Measurements from ENCODE around the gene CHRNA4. TPM values are rescaled to one million over a fixed set of nuclear protein-coding genes. Genes with fewer than 3 reads are reported as not detected.
"Not testable (repeated sequence)": the region's sequence is repeated elsewhere in the genome, so short reads cannot be mapped to it uniquely, and the experiment has no call there.

CHRNA4 gene
- total RNA-seq, 1 experiment from 2014 or later = 0.11 TPM

DNA sequence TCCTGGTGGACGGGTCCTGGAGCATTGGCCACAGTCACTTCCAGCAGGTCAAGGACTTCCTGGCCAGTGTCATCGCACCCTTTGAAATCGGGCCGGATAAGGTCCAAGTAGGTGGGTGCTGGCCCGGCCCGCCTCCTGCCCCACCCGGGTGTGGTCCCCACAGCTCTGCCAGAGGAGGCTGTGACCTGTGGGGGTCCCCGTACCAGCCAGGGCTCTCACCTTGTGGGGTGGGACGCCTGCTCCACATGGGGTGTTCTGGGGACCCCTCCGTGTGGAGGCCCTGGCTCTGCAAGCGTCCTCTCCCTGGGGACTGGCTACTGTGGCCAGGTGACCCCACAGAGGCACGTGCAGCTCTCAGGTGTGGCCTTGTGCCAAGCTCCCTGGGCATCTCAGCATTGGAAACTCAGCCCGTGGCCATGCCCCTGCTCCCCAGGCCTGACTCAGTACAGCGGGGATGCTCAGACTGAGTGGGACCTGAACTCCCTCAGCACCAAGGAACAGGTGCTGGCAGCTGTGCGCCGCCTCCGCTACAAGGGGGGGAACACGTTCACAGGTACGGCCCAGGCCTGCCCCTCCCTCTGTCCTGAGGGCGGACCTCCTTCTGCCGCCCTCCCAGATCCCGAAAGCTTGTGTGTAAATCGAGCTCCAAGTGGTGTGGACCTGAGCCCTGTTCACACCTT, 53.5 kb downstream of the CHRNA4 start:
- no peaks in the 10 kb centered on the region for H3K36me3 ChIP-seq (ENCODE audit: control insufficient read depth, insufficient read depth, low read length)
- DNase-seq = no peak
- H3K36me3 Mint-ChIP-seq (ENCODE audit: insufficient read depth, unreplicated experiment) = no peaks in the 10 kb centered on the region
- intact Hi-C loops (cut with micrococcal nuclease; ENCODE audit: unreplicated experiment) = loop anchor here (10.0 kb wide), 1 partner anchor 177 kb away; no protein-coding TSS in a partner anchor
- H3K27me3 Mint-ChIP-seq (ENCODE audit: insufficient read depth, unreplicated experiment) = peaks cover 4% of the 10 kb centered on the region
- H3K4me3 Mint-ChIP-seq (ENCODE audit: unreplicated experiment) = no peak overlapping the region
- no peaks in the 10 kb centered on the region for H3K4me1 ChIP-seq
- H3K4me3 ChIP-seq (ENCODE audit: low read depth, low read length) = no peak overlapping the region
- no peaks in the 10 kb centered on the region for H3K4me1 Mint-ChIP-seq (ENCODE audit: low read depth, unreplicated experiment)
- no peaks in the 10 kb centered on the region for H3K9me3 ChIP-seq
- TF ChIP-seq, protein P1, sequence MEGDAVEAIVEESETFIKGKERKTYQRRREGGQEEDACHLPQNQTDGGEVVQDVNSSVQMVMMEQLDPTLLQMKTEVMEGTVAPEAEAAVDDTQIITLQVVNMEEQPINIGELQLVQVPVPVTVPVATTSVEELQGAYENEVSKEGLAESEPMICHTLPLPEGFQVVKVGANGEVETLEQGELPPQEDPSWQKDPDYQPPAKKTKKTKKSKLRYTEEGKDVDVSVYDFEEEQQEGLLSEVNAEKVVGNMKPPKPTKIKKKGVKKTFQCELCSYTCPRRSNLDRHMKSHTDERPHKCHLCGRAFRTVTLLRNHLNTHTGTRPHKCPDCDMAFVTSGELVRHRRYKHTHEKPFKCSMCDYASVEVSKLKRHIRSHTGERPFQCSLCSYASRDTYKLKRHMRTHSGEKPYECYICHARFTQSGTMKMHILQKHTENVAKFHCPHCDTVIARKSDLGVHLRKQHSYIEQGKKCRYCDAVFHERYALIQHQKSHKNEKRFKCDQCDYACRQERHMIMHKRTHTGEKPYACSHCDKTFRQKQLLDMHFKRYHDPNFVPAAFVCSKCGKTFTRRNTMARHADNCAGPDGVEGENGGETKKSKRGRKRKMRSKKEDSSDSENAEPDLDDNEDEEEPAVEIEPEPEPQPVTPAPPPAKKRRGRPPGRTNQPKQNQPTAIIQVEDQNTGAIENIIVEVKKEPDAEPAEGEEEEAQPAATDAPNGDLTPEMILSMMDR (IDR thresholded peaks at IDR 0.05; ENCODE audit: insufficient read depth in 1 of 2, low read depth in 1 of 2, low read length in 1 of 2, severe bottlenecking in 1 of 2, unreplicated experiment in 1 of 2) = no peak
- BruUV-seq (replicated peaks) = no TSS peak
- POLR2A ChIA-PET = no interaction called here
- H3K27ac Mint-ChIP-seq (ENCODE audit: unreplicated experiment) = no peak overlapping the region
- CTCF ChIA-PET = interaction anchor here (4.7 kb wide), 1 partner anchor 74 kb away, joined by 135 read pairs; no protein-coding TSS in a partner anchor
- no peaks in the 10 kb centered on the region for H3K27me3 ChIP-seq (replicated peaks; ENCODE audit: control insufficient read depth, insufficient read depth, low read length)
- H3K9me3 Mint-ChIP-seq (ENCODE audit: unreplicated experiment) = no peaks in the 10 kb centered on the region

DNA sequence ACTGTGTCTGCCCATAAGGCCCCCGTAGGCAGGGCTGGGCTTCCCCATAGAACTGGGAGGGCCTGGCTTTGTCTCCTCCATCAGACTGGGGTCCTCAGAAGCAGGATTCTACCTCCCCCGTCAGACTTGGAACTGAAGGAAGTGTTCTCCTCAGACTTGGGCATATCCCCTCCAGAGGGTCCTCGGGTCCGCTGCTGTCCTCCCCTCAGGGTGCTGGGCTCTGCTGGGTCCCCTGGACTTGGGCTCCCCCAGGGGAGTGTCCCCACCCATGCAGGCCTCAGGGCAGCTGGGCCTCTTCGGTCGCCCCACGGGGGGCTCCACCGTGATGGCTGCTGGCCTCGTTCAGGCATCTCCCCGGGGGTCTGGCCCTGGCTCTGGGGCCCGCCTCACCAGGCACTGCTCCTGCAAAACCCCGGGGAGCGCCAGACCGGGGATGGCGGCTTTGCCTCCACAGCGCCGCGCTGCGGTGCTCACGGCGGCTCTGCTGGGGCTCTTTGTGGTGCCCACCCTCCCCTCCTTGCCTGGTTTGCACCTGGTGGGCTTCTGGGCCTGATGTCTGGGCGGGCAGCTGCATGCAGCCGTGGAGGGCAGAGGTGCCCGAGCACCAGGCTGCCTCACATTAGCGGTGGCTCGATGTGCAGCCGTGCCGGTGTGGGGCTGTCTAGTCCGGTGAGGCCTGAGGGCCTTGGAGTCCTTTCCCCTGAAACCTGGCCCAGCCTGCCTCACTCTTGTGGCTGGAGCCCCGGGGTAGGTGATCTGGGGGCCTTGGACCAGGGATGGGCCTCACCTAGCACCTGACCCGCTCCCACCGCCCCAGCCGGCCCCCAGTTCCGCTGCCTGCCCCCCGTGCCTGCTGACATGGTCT, 54.2 kb downstream of the CHRNA4 start:
- H3K4me1 ChIP-seq = no peaks in the 10 kb centered on the region
- no peak for DNase-seq
- POLR2A ChIA-PET = no interaction called here
- Mint-ChIP-seq H3K4me1 (ENCODE audit: low read depth, unreplicated experiment) (no peaks in the 10 kb centered on the region), H3K4me3 (ENCODE audit: unreplicated experiment) (no peak overlapping the region), H3K27ac (ENCODE audit: unreplicated experiment) (no peak overlapping the region), H3K9me3 (ENCODE audit: unreplicated experiment) (peaks cover 2% of the 10 kb centered on the region), H3K36me3 (ENCODE audit: insufficient read depth, unreplicated experiment) (no peaks in the 10 kb centered on the region), H3K27me3 (ENCODE audit: insufficient read depth, unreplicated experiment) (peaks cover 10% of the 10 kb centered on the region)
- H3K27me3 ChIP-seq (replicated peaks; ENCODE audit: control insufficient read depth, insufficient read depth, low read length) = no peaks in the 10 kb centered on the region
- TF ChIP-seq, protein P1 (IDR thresholded peaks at IDR 0.05; ENCODE audit: insufficient read depth in 1 of 2, low read depth in 1 of 2, low read length in 1 of 2, severe bottlenecking in 1 of 2, unreplicated experiment in 1 of 2) = no peak
- peaks cover 2% of the 10 kb centered on the region; the same call in 1 of the 2 replicates for H3K9me3 ChIP-seq
- BruUV-seq (replicated peaks) = no TSS peak
- CTCF ChIA-PET = interaction anchor here (4.7 kb wide), 1 partner anchor 75 kb away, joined by 135 read pairs; no protein-coding TSS in a partner anchor
- H3K36me3 ChIP-seq (ENCODE audit: control insufficient read depth, insufficient read depth, low read length) = no peaks in the 10 kb centered on the region
- intact Hi-C loops (cut with micrococcal nuclease; ENCODE audit: unreplicated experiment) = loop anchor here (10.0 kb wide), 1 partner anchor 178 kb away; no protein-coding TSS in a partner anchor
- no peak overlapping the region for H3K4me3 ChIP-seq (ENCODE audit: low read depth, low read length)

DNA sequence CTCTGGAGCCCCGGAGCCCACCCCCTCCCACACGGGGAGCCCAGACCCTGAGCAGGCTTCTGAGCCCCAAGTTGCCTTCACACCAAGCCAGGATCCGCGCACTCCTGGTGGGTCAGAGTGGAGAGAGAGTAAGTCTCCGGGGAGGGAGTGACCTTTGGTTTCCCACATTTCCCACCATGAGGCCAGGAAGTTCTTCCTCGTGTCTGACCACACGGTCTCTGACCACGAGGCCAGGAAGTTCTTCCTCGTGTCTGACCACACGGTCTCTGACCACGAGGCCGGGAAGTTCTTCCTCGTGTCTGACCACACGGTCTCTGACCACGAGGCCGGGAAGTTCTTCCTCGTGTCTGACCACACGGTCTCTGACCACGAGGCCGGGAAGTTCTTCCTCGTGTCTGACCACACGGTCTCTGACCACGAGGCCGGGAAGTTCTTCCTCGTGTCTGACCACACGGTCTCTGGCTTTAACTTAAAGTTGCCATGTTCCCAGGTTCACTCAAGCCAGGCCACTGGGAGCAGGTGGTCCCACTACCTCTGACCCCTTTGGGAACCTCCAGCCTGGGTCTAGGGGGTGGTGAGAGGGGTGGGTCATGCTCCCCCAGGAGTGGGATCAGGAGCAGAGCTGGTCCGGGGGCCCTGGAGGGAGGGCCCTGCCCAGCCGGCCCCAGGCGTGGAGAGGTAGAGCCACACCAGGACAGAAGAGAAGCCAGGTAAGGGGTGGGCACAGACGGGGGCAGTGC, 55.0 kb downstream of the CHRNA4 start:
- H3K27ac Mint-ChIP-seq (ENCODE audit: unreplicated experiment); H3K36me3 Mint-ChIP-seq (ENCODE audit: insufficient read depth, unreplicated experiment); H3K4me3 ChIP-seq (ENCODE audit: low read depth, low read length); H3K4me1 ChIP-seq; H3K4me1 Mint-ChIP-seq (ENCODE audit: low read depth, unreplicated experiment); H3K36me3 ChIP-seq (ENCODE audit: control insufficient read depth, insufficient read depth, low read length); BruUV-seq (replicated peaks); POLR2A ChIA-PET; H3K27me3 ChIP-seq (replicated peaks; ENCODE audit: control insufficient read depth, insufficient read depth, low read length); DNase-seq; H3K9me3 ChIP-seq; H3K9me3 Mint-ChIP-seq (ENCODE audit: unreplicated experiment); H3K4me3 Mint-ChIP-seq (ENCODE audit: unreplicated experiment): not testable (repeated sequence)
- intact Hi-C loops (cut with micrococcal nuclease; ENCODE audit: unreplicated experiment) = loop anchor here (10.0 kb wide), 1 partner anchor 179 kb away; no protein-coding TSS in a partner anchor
- peaks cover 16% of the 10 kb centered on the region for H3K27me3 Mint-ChIP-seq (ENCODE audit: insufficient read depth, unreplicated experiment)
- CTCF ChIA-PET = interaction anchor here (0.6 to 0.7 kb wide), 2 partner anchors 34 to 75 kb away, joined by 3 read pairs; no protein-coding TSS in a partner anchor
